ENCODE measurements around the gene GMPPA.
A peak's percentile ranks its signal among the peaks of the same experiment; 100 is the strongest.

GMPPA gene

GRCh38 chr2:219540784-219541504 lies 42.3 kb downstream of the GMPPA start:
- no peak for DNase-seq (ENCODE audit: low spot score)

GRCh38 chr2:219541611-219542180 lies 43.0 kb downstream of the GMPPA start:
- peak; percentile 81 for DNase-seq (ENCODE audit: low spot score)

GRCh38 chr2:219542931-219543595 lies 44.4 kb downstream of the GMPPA start:
- peak; percentile 33 for DNase-seq (ENCODE audit: low spot score)

GRCh38 chr2:219543596-219544358 lies 45.1 kb downstream of the GMPPA start, which contains the start of the genes CHPF and TMEM198:
CHPF (minus strand) TSS chr2:219543809; CDS start chr2:219543538, 271 bp downstream.
TMEM198 (plus strand) TSS chr2:219544028; CDS start chr2:219544728, 700 bp downstream.
- peak; percentile 97 for DNase-seq (ENCODE audit: low spot score)

GRCh38 chr2:219544567-219544966 lies 45.9 kb downstream of the GMPPA start:
- DNase-seq (ENCODE audit: low spot score) = no peak

GRCh38 chr2:219545295-219545942 lies 46.7 kb downstream of the GMPPA start:
- no peak for DNase-seq (ENCODE audit: low spot score)

GRCh38 chr2:219545943-219546352 lies 47.3 kb downstream of the GMPPA start:
- DNase-seq (ENCODE audit: low spot score) = no peak

DNA sequence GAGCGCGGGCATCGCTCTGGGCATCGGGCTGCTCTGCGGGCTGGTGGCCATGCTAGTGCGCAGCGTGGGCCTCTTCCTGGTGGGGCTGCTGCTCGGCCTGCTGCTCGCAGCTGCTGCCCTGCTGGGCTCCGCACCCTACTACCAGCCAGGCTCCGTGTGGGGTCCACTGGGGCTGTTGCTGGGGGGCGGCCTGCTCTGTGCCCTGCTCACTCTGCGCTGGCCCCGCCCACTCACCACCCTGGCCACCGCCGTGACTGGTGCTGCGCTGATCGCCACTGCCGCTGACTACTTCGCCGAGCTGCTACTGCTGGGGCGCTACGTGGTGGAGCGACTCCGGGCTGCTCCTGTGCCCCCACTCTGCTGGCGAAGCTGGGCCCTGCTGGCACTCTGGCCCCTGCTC lies 48.9 kb downstream of the GMPPA start:
- DNase-seq (ENCODE audit: low spot score) = no peak

DNA sequence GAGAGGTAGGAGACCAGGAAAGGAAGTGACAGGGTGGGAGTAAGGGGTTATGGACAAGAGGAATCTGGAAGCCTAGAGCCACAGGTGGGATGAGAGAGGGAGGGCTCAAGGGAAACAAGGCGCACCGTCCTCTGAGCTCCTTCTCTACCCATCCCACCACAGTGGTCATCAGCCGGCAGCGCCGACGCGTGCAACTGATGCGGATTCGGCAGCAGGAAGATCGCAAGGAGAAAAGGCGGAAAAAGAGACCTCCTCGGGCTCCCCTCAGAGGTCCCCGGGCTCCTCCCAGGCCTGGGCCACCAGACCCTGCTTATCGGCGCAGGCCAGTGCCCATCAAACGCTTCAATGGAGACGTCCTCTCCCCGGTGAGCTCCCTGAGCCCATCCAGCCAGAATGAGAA lies 50.3 kb downstream of the GMPPA start:
- DNase-seq (ENCODE audit: low spot score) = no peak

GRCh38 chr2:219549619-219550018 lies 50.9 kb downstream of the GMPPA start:
- DNase-seq (ENCODE audit: low spot score) = no peak

DNA sequence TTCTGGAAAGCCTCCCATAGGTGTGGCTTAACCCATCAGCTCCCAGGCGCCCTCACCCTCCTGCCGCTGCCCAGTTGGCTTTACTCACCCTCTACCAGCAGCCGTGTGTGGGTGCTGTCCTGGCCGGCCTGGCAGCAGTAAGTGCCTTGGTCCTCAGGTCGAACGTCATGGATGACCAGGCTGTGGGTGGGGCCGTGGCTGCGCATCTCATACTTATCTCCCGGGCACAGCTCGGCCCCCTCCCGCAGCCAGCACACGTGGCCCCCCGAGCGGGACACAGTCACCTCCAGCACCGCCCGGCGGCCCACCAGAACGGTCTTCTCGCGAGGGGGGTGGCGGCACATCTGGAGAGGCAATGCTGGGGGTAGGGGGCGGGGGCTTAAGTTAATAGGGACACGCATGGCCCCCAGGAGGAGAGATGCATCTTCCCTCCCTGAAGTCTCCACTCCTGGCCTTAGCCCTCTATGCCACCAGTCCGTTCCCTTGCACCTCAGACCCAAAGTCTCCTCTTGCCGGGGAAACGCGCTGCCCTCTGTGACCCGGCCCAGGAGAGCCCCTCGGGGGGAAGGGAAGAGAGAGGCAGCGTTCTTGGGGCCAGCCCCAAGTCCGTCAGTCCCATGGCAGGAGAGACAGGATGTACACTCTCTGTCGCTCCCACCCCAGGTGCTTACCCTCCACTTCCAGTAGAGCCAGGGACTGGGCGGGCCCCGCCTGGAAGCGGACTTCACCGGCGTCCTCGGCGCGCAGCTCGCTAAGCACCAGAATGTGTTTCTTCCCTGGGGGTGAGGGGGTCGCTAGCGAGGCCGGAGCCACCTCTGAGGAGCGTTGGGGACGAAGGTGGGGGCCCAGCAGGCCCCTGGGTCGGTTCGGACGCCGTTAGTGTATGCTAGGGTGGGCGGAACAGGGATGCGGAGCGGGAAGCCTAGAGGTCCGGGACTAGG lies 53.0 kb downstream of the GMPPA start:
- DNase-seq (ENCODE audit: low spot score) = no peak

DNA sequence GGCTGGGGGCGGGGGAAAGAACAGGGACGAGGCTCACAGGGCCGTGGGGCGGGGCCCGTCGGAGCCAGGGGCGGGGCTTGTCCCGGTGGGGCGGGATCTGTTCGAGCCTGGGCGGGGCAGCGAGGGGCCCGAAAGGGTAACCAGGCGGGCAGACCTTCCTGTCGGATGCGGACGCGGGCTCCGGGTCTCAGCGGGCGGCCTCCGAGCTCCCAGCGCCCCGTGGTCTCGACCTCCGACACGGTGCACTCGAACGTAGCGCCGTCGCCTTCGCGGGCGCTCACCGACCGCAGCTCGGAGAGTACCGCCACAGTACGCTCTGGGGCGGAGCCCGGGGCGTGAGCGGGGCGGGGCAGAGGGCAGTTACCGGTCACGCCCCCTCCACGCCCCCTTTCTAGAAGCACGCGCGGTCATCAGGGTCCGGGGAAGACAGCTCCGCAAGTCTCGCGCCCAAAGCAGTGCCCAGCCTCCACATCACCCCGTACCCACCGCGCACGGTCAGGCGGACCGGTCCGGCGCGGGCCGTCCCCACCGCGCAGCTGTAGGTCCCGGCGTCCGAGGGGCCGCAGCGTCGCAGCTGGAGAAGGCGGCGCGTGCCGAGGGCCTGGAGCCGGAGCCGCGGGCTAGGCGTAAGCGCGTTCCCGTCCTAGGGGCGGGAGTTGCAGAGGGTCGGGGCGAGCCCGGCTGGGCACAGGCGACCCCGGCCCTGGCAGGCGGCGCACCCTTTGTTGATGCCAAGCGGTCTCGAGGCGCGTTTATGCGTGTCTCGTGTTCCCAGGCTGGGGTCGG lies 53.9 kb downstream of the GMPPA start:
- DNase-seq (ENCODE audit: low spot score) = peak; percentile 75

GRCh38 chr2:219553168-219553417 lies 54.4 kb downstream of the GMPPA start:
- DNase-seq (ENCODE audit: low spot score) = no peak

DNA sequence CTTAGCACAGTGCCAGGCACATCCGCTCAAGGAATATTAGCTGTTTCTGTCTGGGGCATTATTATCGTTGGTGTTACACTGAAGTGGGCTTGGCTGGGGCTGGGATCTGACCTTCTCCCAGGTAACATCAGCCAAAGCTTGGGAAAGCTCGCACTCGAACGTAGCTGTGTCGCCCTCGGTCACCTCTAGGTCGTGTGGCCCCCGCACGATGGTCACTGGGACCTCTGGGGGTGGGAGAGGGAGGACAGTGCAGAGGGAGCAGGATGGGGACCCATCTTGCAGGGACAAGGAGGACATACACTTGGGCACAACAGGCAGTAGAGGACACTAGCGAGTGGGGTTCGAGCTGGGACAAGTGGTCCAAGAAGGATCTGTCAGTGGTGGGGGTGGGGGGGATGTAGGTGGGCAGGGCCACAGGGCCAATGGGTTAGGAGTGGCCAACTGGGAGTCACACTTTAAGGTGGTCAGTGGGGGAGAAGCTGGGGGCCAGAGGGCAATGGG lies 54.8 kb downstream of the GMPPA start:
- DNase-seq (ENCODE audit: low spot score) = no peak

DNA sequence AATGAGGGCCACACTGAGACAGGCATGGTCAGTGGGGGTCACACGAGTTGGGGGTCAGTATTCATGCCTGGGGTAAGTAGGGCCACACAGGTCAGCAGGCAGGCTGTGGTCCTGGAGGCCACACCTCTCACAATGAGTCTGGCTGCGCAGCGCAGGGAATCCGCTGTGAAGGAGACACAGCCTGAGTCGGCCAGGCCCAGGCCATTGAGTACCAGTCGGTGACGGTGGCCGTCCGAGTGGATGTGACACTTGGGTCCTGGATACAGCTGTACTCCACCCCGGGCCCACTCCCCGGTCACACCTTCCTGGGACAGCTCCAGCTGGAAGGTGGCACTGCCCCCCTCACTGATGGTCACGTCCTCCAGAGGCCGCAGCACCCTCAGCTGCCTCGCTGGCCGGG lies 55.7 kb downstream of the GMPPA start:
- no peak for DNase-seq (ENCODE audit: low spot score)

DNA sequence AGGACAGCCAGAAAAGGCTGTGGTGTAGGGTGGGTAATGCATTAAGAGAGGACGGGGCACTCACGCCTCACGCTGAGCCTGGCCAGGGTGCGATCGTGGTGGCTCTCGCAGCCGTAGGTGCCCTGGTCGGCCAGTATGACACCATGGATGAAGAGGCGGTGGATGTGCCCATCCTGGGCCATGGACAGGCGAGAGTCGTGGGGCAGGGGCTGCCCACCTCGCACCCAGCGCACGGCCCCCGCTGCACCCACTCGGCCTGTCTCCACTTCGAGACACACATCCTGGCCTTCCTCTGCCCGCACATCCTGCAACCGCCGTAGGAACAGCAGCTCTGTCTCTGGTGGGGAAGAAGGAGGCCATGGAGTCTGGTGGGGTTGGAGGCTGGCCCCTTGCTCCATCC lies 57.3 kb downstream of the GMPPA start:
- DNase-seq (ENCODE audit: low spot score) = no peak

DNA sequence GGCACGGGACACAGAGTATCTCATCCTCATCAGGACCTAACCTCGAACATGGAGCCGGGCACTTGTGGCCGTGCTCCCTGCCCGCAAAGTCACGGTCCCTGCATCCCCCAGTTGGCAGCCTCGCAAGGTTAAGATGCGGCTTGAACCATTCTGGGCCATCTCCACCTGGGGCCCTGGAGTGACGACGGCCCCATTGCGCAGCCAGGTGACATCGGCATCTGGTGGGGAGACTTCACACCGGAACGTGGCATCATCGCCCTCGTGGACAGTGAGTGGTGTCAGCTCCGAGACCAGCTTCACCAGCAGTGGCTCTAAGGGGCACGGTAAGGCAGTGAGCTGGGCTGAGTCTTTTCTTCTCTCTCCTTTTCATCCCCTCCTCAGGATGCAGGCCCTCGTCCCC lies 57.7 kb downstream of the GMPPA start:
- DNase-seq (ENCODE audit: low spot score) = no peak

All from cerebellar cortex (tissue), 1 donor.